DMS153 (cell line): ENCODE measurements around the gene CCT5.

Experiments used
- DNase-seq: peaks from one replicate; lab custom pipeline; 2025; lab: John Stamatoyannopoulos, UW

CCT5 gene

GRCh38 chr5:10249948-10250805 is at the start of gene CCT5:
Gene CCT5 (plus strand): TSS chr5:10250280. CDS start chr5:10250341, 61 bp downstream.
- DNase-seq, result peak; percentile 99

GRCh38 chr5:10201223-10201868 is 48.7 kb upstream of the CCT5 start:
- no peak for DNase-seq

GRCh38 chr5:10202089-10202910 is 47.8 kb upstream of the CCT5 start:
- no peak for DNase-seq

DNA sequence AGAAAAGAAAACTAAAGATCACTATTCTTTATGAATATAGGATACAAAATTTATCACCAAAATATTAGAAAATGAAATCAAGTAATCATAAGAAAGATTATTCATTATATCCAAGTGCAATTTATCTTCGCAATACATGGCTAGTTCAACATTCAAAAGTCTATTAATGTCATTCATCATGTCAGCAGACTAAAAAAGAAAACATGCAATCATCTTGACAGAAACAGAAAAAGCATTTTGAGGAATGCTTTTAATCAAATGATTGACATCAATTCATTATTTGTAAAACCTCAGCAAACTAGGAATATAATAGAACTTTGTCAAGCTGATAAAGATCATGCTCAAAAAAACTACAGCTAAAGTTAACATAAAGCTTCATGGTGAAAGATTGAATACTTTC is 41.1 kb upstream of the CCT5 start:
- DNase-seq, result no peak

DNA sequence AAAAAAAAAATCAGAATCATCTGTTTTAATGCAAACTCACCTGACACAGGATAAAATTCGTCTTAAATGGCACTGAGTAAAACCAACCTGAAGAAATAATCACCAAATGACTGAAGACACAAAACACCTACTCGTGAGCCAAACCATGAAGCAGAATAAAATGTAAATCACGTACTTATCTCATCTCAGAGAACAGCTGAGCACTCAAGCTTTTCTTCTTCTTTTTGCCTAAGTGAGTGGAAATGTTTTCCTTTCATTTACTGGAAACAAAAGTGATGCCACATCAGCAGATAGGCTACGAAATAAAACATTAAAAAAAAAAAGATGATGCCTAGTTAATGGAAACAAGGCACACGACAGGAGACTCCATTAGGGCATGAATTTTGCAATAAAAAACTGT is 36.8 kb upstream of the CCT5 start:
- no peak for DNase-seq

GRCh38 chr5:10214041-10214440 is 36.0 kb upstream of the CCT5 start:
- no peak for DNase-seq

- no peak for DNase-seq
Observed at GRCh38 chr5:10215366-10215765, 34.7 kb upstream of the CCT5 start.

GRCh38 chr5:10216107-10216506 is 34.0 kb upstream of the CCT5 start:
- no peak for DNase-seq

DNA sequence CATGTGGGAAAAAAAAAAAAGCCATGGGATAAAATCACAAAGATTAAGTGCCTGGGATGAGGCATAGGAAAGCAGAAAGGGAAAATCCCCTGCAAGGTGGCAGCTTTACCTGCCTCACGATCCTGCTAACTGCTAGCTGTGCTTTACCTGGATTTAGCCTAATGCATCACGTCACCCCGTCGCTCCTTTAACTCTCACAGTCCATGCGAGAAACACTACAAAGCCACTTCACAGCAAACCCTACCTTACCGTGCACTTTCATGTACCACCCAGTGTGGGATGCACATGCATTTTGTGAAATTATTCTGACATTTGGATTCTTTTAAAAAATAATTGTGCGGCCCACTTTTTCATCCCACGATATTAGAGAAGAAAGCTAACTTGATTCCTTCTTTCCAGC is 31.4 kb upstream of the CCT5 start:
- DNase-seq, result no peak

DNA sequence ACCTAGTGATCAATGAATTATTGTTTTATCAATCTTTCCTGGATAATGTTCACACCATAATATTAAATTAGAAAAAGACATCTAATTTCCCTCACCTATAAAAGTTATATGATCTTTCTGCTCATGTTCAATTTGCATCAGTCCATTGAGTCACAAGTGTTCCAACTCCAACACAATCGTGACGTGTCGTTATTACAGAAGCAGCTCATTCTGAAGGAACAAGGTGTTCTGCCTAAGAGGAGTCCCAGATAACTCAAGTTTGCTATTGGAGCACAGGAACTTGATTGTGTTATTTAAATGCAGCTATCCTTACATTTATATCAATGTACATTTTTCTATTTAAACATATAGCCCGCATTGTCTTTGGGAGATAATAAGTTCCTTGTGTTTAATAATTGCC is 31.0 kb upstream of the CCT5 start:
- no peak for DNase-seq

GRCh38 chr5:10220248-10220647 is 29.8 kb upstream of the CCT5 start:
- no peak for DNase-seq

DNA sequence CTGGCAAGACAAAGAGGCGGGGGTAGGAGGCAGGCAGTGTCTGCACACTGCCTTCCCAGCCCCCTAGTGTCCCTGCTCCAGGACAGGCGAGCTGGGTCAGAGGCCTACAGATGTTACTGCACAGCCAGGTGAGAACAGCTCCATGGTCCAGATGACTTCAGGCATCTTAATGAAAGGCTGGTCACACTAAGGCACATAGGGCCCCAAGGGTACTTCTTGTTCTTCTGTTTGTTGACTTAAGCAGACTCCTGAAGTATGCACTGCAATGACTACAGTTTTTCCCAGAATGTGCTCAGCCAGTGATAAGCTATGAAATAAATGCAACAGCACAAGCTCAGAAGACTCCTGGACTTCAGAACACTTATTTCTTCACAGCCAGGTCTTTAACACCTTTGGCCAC is 27.8 kb upstream of the CCT5 start:
- DNase-seq, result no peak

DNA sequence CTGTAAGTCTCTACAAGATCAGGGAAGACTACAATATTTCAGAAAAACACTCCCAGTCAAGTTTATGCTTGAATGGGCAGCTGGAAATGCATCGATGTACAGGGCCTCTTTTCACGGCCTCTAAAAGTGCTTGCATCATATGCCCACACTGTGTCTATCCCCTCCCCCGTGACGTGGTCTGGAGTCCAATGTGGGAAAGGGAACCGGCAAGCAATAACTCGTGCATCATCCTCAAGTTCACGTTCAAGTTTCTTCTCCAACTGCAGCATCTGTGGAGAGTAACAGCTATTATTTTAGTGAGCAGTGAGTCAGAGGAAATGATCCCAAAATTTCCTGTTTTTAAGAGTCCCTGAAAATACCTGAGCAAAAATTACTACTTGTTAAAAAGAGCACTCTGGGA is 22.7 kb upstream of the CCT5 start:
- no peak for DNase-seq

DNA sequence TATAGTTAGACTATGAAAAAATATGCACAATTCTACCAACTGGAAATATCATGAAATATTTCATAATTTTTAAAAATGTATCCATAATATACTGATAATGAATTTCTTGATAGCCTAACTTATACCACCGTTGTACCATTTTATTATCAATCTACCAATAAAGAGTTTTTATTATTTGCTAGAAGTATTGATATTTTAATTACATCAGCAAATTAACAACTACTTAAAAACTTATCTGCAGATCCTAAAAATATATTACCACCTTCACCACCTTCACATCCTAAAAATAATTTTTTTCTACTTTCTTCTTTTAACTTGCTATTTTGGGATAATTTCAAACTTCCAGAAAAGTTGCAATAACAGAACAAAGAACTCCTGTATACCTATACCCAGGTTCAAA is 21.8 kb upstream of the CCT5 start:
- no peak for DNase-seq

DNA sequence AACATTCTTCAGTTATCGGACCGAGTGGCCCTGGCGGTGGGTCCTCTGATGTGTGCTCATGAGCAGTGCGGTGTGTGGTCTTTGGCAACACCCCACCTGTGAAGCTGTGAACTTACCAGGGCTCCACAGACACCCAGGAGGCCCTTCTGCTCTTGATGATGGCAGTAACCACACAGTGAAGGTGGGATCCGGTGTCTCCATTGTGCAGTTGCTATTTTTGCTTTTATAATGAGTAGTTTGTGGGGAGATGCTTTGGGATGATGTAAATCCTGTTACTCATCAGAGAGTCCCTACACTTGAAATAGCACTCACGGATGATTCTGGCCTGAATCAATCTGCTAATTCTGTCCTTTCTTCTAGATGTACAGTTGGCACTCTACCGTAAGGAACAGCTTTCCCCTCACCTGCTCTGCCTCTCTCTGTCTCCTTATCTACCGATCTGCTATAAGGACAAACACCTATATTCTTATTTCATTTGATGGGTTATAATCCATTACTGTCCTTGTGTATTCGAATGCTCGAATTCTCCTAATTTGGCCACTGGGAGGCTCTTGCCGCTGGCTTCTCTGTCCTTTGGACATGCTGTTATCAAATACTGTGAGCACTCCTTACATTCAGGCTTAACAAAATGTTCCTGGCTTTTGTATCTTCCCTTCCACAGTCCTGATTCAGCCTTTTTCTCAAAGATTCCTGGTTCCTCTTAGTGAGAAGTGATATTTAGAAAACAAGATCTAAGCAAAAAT is 20.6 kb upstream of the CCT5 start:
- no peak for DNase-seq

- no peak for DNase-seq
Observed at GRCh38 chr5:10232386-10232785, 17.7 kb upstream of the CCT5 start.

DNA sequence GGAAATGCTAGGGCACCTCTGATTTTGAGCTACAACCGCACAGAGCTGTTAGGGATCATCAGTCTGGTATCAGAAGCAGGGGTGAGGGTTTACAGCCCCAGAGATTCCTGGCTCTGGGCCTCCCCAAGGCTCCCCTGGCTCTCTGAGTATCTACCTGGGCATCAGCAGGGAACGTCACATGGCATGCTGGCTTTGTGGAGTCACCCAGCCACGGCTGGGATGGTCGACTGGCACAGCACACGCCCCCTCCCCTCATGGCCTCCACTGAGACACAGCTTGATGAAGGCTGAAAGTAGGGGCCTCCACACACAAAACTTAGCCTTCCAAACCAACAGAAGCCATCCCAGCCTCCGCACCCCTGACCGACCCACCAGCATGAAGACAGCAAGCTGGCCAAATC is 17.1 kb upstream of the CCT5 start:
- DNase-seq, result no peak

DNA sequence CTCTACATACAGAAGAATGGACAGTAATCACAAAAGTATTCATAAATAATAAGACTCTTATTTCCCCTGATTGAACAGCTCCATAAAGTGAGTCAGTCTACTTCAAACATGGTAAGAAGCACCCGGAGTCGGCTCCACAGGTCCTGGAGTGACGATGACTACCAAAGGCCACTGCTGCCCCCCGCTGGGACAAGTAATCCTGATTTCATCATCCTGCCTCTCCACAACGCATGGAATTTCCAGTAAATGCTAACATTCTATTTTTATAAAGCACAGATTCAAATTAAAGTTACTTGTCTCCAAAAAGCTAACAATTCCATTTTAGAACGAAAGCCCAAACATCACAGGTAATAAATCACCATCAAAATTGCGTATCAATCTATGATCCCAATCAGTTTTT is 16.6 kb upstream of the CCT5 start:
- no peak for DNase-seq

DNA sequence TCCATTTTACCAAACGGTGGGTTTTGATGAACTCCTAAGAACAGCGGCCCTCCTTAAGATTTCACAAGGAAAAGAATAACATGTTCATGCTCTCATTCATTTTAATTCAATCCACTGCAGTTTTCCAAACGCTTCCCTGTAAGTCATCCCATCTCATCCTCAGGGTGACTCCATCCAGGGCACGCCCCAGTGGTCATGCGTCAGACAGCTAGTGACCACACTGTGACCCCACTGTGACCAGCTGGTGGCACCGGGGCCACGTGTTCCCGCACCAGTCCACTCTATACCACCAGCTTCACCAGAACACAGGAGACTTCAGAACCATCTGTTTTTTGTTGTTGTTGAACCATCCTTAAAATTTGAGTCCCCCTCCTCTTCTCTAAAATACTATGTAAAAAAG is 14.7 kb upstream of the CCT5 start:
- no peak for DNase-seq

DNA sequence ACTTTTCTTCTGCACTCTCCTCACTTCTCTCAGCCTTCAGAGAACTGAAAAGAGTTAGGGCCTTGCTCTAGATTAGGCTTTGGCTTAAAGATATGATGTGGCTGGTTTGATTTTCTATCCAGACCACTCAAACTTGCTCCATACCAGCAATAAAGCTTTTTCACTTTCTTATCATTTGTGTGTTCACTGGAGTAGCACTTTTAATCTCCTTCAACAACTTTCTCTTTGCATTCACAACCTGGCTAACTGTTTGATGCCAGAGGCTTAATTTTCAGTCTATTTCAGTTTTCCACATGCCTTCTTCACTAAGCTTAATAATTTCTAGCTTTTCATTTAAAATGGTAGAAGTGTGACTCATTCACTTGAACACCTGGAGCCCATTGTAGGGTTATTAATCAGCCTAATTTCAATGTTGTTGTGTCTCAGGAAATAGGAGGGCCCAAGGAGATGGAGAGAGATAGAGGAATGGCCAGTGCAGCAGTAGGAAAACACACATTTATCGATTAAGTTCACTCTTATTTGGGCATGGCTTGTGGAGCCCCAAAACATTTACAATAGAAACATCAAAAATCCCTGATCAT is 6.3 kb upstream of the CCT5 start:
- no peak for DNase-seq

DNA sequence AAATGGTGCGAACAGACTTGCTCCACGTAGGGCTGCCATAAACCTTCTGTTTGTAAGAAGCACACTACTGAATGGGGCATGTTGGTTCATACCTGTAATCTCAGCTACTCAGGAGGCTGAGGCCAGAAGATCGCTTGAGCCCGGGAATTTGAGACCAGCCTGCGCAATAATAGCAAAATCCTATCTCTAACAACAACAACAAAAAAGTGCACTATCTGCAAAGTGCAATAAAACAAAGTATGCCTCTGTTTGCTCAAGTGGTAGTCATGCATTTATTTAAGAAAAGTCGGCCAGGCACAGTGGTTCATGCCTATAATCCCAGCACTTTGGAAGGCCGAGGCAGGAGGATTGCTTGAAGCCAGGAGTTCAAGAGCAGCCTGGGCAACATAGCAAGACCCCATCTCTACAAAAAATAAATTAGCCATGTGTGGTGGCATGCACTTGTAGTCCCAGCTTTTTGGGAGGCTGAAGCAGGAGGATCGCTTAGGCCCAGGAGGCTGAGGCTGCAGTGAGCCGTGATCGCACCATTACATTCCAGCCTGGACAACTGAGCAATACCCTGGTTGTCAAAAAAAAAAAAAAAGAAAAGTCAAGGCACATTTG is 5.6 kb upstream of the CCT5 start:
- no peak for DNase-seq
